Urothelium cell line (cell line): ENCODE data around the gene CXCR5.
"Not testable (repeated sequence)": the region's sequence is repeated elsewhere in the genome, so short reads cannot be mapped to it uniquely, and the experiment has no call there.

ENCODE experiments used
- DNase-seq: peaks from one replicate; pipeline ENCODE4 v3.0.0; 2011; ENCODE audit warnings: low spot score, mixed read lengths
- FAIRE-seq: peaks from 2 replicates; lab custom pipeline; 2011; peaks lifted over from hg19 to GRCh38; lab: Jason Lieb, UNC

Gene CXCR5

GRCh38 chr11:118883368-118884071 lies at the start of gene CXCR5:
CXCR5 (plus strand) TSS chr11:118883892; CDS start chr11:118883942, 50 bp downstream.
- DNase-seq: no peak
- FAIRE-seq: no peak

GRCh38 chr11:118834427-118835028 lies 49.2 kb upstream of the CXCR5 start:
- DNase-seq: no peak
- FAIRE-seq: no peak

DNA sequence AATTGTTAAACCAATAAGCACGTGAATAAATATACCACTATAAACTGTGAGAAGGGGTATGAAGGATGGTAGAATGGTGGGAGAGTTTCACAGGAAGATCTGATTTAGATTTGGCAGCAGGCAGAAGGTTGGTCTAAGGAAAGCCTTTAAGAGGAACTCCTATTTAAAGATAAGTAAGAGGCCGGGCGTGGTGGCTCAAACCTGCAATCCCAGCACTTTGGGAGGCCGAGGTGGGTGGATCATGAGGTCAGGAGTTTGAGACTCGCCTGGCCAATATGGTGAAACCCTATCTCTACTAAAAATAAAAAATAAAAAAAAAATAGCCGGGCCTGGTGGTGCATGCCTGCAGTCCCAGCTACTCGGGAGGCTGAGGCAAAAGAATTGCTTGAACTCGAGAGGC lies 45.8 kb upstream of the CXCR5 start:
- DNase-seq (no peak), FAIRE-seq (no peak)

DNA sequence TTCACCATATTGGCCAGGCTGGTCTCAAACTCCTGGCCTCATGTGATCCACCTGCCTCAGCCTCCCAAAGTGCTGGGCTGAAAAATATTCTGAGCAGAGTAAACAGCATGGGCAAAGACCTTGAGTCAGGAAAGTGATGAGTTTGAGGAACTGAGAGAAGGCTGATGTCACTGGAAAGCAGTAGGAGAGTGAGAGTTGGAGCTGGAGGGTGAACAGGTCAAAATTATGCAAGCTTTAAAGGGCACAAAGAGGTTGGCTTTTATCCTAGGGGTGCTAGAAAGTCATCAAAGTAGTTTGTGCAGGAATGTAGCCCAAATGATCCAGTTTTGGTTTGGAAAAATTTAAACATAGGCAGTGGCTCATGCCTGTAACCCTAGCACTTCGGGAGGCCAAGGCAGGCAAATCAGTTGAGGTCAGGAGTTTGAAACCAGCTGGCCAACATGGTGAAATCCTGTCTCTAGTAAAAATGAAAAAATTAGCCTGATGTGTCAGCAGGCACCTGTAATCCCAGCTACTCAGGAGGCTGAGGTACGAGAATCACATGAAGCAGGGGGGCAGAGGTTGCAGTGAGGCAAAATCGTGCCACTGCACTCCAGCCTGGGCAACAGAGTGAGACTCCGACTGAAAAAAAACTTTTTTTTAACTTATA lies 44.7 kb upstream of the CXCR5 start:
- FAIRE-seq: no peak
- DNase-seq: no peak

DNA sequence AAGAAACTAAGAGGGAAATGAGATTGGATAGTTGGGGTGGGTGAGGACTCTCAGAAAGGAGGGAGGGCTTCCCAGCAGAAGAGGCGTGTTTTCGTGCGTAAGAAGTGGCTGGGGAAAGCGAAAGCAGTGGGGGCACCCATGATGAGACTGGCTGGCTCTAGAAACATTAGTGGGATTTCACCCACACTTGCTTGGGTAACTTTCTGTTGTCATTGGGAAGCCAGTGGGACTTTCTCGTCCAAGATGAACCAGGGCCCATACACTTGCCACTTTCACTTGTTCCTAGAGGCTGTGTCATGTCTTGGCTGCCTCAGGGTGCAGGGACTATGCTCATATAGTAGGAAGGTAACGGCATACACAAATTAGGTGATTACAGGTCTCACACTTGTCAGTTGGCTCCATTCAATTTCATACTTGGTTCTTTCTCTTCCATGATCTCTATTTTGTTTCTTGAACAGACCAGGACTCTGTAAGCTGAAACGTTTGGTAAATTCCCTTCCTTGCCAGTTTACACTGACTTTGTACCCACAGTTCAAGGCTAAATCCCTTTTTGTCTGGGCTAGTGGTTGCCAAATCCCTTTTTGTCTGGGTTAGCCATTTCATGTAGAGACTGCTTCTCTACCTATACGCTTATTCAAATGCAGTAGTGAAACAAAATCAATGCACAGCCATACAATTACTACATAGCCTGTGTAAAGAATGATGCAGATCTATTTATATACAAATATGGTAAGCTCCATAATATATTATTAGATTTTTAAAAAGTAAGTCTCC lies 42.0 kb upstream of the CXCR5 start:
- FAIRE-seq: no peak
- DNase-seq: no peak

DNA sequence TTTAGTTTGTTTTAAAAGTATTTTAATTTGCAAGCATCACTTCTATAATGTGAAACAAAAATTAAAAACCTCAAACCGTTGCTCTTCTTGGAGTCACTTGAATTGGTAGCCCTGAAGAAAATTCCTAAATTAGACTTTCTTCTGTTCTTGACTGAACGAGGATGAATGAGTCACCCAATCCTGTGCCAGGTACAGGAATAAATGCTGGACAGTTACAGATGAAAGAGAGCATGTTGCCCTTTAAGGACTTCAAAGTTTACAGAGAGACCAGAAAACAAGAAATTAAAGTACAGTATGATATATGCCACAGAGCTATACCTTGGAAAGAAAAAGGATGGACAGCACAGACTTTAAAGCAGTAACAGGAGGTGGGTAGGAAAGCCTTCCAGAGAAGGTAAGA lies 41.3 kb upstream of the CXCR5 start:
- FAIRE-seq: no peak
- peak; percentile 13 for DNase-seq

GRCh38 chr11:118842843-118843242 lies 40.8 kb upstream of the CXCR5 start:
- not testable (repeated sequence) for DNase-seq, FAIRE-seq

GRCh38 chr11:118843565-118843964 lies 40.1 kb upstream of the CXCR5 start:
- FAIRE-seq (no peak), DNase-seq (no peak)

DNA sequence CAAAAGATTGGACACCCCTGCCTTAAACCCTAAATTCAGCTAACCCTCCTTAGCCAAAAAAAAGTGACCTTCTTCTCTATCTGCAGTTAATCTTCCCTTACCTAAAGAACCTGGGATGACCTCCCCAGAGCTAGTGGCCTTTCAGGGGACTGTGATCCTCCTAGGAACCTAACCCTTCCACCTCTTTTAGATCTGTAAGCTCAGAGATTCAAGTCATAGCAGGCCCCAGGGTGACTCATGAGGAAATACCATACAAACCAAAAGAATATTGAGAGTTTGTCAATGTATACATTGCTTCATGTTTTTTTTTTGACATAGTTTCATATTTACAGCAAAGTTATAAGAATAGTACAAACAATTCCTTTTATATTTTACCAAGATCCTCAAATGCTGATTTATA lies 38.3 kb upstream of the CXCR5 start:
- FAIRE-seq: no peak
- no peak for DNase-seq

DNA sequence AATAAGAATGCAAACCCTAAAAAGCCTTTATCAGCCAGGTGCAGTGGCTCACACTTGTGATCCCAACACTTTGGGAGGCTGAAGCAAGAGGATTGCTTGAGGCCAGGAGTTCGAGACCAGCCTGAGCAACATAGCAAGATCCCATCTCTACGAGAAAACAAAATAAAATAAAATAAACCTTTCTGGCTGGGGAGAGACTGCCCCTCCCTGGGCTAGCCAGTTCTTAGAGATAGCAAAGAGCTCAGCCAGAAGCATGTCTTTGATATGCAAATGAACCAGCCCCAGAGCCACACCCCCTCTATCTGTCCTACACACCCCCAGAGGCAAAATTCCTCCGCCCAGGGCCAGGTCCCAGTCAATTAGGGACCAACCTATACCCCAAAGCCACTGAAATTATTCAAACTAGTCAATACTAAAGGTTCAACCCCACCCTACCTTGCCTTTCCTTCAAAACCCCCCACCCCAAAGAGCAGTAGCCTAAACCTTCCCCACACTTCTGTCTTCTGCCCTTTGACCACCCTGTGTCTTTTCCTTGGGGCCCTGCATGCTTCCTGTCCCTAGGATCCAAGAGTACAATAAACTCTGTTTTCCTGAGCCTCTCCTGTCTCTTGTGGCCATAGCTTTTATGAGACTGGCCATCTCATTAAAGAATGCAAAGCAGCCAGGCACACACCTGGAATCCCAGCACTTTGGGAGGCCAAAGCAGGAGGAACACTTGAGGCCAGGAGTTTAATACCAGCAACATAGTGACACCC lies 37.3 kb upstream of the CXCR5 start:
- FAIRE-seq: no peak
- no peak for DNase-seq

DNA sequence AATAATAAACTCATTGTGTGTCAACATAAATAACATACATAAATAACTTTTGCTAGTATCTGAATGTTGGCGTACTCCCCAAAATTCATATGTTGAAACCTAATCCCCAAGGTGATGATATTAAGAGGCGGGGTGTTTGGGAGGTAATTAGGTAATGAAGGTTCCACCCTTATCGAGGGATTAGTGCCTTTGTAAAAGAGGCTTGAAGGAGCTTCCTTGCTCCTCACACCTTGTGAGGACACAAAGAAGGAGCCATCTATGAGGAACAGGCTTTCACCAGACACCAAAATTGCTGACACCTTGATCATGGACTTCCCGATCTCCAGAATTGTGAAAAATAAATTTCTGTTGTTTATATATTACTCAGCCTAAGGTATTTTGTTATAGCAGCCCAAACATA lies 33.9 kb upstream of the CXCR5 start:
- DNase-seq: no peak
- FAIRE-seq: no peak

DNA sequence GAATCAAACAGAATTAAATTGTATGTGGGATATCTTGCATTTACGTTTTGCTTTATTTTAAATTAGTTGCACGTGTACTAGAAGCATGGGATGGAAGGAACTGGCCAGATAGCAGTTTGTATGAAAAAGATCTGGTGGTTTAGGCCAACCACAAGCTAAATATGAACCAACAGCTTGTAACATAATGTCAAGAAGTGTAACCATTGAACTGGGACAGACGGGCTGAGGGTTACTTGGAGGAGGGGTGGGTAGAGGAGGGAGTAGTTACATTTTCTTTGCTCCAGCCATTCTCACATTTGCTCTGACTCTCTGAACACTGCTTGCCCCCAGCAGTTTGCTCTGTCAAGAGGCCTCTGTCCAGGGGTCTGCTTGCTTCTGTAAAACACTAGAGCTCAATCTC lies 31.7 kb upstream of the CXCR5 start:
- FAIRE-seq: no peak
- DNase-seq: no peak

- FAIRE-seq (no peak), DNase-seq (no peak)
These were observed 30.0 kb upstream of the CXCR5 start for GRCh38 chr11:118853678-118854077.

GRCh38 chr11:118856314-118856713 lies 27.4 kb upstream of the CXCR5 start:
- DNase-seq: no peak
- no peak for FAIRE-seq

GRCh38 chr11:118857385-118857784 lies 26.3 kb upstream of the CXCR5 start:
- no peak for FAIRE-seq

DNA sequence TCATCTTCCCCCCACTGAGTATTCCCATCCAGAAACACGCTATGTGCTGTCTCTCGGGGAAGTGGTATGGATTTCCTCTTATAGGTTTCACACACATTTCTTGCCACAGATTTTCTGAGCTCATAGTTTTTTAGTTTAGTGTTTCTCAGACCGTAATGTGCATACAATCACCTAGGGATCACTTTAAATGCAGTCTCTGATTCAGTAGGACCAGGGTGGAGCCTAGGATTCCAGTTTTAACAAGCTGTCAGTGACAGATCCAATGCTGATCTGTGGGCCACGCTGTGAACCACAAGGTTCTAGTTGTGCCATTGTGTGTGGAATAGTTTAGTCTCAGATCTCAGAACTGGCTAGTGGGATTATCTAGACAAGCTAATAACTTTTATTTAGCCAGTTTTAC lies 23.7 kb upstream of the CXCR5 start:
- DNase-seq (no peak), FAIRE-seq (no peak)

More at GRCh38 chr11:118857385-118857784, 26.3 kb upstream of the CXCR5 start:
- DNase-seq: no peak

DNA sequence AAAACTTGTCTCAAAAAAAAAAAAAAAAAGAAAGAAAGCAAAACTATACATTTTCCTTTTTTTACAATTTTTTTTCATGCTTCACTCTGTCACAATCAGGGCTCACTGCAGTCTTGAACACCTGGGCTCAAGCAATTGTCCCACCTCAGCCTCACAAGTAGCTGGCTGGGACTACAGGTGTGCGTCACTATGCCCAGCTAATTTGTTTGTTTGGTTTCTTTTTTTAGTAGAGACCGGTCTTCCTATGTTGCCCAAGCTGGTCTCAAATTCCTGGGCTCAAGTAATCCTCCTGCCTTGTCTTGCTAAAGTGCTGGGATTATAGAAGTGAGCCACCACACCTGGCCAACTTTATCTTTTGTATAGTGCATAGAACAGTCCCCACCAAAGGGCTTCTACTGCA lies 15.0 kb upstream of the CXCR5 start:
- DNase-seq (no peak), FAIRE-seq (no peak)

DNA sequence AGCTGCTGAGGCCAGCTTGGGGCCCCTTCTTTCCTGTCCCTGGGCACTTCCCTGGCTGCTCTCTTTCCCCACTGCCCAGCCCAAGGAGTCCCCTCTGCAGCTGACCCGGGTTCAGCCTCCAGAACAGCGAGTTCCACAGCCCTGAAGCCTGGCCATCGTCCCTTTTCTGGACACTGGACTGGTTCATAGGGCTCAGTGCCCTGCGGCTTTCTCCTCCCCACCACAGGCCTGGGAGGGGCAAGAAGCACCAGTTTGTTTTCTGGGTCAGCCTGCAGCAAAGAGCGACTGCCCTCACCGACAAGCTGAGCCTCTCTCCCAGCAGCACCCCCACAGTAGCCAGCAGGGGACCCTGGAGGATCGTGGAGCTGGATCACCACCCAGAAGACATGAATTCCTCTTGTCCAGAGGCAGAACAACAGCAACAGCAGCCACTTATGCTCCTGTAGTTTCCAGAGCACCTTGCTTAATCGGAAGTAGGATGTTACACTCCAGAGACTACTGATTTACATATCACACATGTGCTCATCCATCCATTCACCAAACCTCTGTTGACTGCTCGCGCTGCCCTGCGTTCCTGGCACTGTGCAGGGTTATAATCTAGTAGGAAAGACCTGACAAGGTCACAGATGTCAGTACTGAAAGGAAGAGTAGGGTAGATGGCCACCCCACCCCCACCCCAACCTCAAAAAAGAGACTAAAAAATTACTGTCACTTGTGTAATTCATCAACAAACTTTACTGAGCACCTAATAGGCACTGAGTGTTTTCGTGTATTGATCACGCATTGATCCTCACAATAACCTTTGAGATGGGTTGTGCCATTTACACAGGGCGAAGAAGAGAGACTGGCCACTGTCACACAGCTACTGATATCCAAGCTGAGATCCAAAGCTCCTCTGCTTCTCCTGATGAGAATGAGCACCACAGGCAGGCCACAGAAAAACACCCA lies 13.0 kb upstream of the CXCR5 start:
- no peak for DNase-seq
- FAIRE-seq: no peak

GRCh38 chr11:118872403-118872821 lies 11.3 kb upstream of the CXCR5 start:
- FAIRE-seq: no peak

GRCh38 chr11:118873804-118874203 lies 9.9 kb upstream of the CXCR5 start:
- FAIRE-seq (no peak), DNase-seq (no peak)

More at GRCh38 chr11:118872403-118872821, 11.3 kb upstream of the CXCR5 start:
- DNase-seq: no peak
